Measurements from ENCODE around the gene AKR1B1. TPM values are rescaled to one million over a fixed set of nuclear protein-coding genes. Genes with fewer than 3 reads are reported as not detected.

AKR1B1 gene
- total RNA-seq, 4 donors from 2014 or later, result 90.4 to 147 (median 123) TPM

DNA sequence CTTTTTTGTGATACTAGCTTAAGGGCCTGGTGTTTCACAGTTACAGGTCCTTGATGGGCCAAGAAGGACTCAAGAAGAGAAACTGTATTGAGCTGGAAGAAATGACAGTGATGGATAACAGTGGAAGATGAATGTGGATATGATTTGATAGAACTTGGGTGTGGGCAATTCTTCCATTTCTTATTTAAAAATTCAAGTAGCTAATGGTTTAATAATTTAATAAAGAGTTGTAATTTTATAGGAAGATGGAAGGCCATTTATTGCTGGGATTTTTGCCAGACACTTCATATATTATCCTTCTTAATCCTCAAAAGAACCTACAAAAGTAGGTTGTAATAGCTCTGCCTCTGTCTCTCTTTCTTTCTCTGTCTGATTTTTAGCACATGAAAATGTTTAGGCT is 21.3 kb upstream of the AKR1B1 start:
- TF ChIP-seq, protein P1, sequence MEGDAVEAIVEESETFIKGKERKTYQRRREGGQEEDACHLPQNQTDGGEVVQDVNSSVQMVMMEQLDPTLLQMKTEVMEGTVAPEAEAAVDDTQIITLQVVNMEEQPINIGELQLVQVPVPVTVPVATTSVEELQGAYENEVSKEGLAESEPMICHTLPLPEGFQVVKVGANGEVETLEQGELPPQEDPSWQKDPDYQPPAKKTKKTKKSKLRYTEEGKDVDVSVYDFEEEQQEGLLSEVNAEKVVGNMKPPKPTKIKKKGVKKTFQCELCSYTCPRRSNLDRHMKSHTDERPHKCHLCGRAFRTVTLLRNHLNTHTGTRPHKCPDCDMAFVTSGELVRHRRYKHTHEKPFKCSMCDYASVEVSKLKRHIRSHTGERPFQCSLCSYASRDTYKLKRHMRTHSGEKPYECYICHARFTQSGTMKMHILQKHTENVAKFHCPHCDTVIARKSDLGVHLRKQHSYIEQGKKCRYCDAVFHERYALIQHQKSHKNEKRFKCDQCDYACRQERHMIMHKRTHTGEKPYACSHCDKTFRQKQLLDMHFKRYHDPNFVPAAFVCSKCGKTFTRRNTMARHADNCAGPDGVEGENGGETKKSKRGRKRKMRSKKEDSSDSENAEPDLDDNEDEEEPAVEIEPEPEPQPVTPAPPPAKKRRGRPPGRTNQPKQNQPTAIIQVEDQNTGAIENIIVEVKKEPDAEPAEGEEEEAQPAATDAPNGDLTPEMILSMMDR (IDR thresholded peaks at IDR 0.05; ENCODE audit: low read depth), result no peak

DNA sequence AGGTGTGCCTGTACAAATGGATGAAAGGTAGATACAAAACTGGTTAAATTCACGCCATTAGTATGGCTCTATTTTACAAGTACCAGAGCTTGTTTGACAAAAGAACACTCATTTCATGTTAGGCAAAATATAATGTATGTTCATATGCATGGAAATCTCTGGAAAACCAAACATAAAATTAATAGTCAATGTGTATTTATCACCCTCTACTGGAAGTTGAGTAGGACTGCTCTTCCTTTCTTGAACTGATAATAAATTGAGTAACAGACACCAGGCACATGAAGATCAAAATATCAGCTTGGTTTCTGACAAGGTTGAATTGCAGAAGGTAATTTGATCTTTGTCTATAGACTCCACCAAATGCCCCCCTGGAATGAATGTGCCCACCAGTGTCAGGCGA is 19.8 kb upstream of the AKR1B1 start:
- TF ChIP-seq, protein P1 (IDR thresholded peaks at IDR 0.05; ENCODE audit: low read depth), result no peak

DNA sequence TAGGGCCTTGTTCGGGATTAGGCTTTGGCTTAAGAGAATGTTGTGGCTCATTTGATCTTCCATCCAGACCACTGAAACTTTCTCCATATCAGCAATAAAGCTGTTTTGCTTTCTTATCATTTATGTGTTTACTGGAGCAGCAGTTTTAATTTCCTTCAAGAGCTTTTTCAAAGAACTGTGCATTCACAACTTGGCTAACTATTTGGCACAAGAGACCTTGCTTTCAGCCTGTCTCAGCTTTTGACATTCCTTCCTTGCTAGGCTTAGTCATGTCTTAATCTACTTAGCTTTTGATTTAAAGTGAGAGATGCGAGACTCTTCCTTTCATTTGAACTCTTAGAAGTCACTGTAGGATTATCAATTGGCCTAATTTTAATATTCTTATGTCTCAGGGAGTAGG is 19.1 kb upstream of the AKR1B1 start:
- TF ChIP-seq, protein P1 (IDR thresholded peaks at IDR 0.05; ENCODE audit: low read depth), result no peak

DNA sequence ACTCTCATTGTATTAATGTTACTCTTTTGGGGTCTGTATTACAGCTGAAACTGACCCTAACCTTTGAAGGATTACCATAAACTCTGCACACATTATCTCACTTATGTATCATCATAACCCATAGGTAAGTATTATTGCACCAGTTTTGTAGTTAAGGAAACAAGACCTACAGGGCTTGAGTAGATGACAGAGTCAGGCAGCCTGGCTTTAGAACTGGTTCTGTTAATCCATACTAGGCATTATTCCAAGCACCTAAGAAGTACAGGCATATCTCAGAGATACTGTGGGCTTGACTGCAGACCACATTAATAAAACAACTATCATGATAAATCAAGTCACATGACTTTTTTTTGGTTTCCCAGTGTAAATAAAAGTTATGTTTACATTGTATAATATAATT is 17.1 kb upstream of the AKR1B1 start:
- TF ChIP-seq, protein P1 (IDR thresholded peaks at IDR 0.05; ENCODE audit: low read depth), result no peak

DNA sequence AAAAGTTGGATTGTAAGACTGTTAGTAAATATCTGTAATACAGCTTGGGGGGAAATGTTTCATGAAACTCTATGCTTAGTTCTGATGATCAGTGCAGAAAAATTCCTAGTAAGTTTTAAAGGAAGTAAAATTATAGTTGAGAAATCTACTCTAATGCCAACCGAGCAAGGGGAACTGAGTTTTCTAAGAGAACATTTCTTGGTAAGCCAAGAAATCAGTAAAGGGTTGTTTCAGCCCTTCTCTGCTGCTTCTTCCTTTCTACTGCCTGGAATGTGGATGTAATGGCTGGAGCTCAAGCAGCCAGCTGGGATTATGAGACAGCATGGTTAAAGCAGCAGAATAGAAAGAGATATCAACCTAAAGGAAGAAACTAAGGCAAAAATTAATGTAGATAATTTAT is 15.9 kb upstream of the AKR1B1 start:
- TF ChIP-seq, protein P1 (IDR thresholded peaks at IDR 0.05; ENCODE audit: low read depth), result no peak

DNA sequence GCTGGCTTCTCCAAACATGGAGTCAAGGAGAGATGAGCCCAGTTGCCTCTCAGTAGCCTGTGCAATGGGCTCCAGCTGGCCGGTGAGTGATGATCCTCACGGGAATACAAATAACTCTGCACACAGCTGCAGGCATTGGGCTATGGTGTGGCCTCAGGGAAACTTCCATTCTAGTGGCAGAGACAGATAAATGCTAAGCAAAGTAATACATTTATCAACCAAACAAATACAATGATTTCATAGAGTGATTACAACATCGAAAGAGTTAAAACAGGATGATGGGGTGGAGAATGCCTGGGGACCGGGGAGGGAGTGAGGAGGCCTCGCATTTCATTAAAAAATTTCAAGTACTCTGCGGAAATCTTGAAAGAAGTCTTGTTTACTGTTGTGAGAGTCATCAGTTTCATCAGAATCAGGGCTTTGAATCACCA is 15.0 kb upstream of the AKR1B1 start:
- TF ChIP-seq, protein P1 (IDR thresholded peaks at IDR 0.05; ENCODE audit: low read depth), result no peak

DNA sequence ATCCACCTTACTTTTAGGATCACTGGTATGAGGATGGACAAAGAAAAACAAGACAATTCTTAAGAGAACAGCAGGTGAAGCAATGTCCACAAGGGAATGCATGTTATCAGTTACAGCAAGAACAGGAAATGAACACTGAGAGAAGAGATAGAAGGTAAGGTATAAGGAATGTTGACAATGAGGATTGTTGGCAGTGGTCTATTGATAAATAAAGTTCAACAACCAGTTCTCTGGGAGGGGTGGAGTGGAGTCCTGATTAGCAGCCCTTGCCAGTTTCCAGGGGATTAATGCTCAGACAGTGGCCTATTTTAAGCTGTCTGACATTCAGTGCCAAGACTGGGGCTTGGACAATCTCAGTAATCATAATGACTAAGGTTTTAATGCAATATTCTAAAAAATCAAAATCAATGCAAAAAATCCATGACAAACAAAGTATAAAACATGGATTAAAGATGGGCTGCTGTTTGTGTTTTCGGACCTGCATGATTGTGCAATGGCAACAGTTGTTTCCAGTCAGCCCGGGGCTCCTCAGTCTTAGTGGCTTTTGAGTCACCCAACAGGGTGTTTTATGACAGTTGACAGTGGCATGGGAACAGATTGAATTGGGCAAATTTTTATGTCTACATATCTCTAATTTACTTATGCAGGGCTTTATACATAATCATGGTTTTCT is 13.8 kb upstream of the AKR1B1 start:
- TF ChIP-seq, protein P1 (IDR thresholded peaks at IDR 0.05; ENCODE audit: low read depth), result no peak

Measured in subcutaneous adipose tissue (tissue), 4 donors.